ENCODE data around the gene PLXNA2. TPM values are rescaled to one million over a fixed set of nuclear protein-coding genes. Genes with fewer than 3 reads are reported as not detected.

The PLXNA2 gene
- total RNA-seq, 4 donors from 2014 or later: 12.2 to 45.7 (median 21.8) TPM

DNA sequence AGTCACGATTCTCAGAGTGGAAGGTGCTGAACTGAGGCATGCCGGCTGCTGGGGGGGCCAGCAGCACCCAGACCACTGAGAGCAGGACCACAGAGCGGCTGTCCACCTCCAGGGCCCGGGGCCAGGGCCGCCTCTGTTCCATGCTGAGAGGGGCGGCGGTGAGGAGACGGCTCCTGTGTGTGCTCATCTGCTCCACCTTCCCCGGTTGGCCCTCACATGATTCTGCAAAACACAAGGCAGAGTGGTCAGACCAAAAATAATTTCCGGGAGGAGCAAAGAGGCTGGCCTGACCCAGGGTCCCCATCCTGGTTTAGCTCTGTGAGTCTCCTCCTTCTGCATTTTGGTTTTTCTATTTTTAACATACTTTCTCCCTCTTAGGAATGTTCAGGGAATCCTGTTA is 26.4 kb downstream of the PLXNA2 start:
- Histone ChIP-seq H3K4me3 (replicated peaks in 1 of 3) (no peak overlapping the region), H3K27me3 (no peaks in the 10 kb centered on the region), H3K9me3 (no peaks in the 10 kb centered on the region), H3K4me1 (peaks cover 36 to 52% of the 10 kb centered on the region in 2 donors), H3K36me3 (peaks cover 11 to 14% of the 10 kb centered on the region in 2 donors), H3K27ac (peak overlapping the region in 1 of 3 donors; percentile 82)
- DNase-seq: no peak
- TF ChIP-seq POLR2A (IDR thresholded peaks at IDR 0.05): no peak
- TF ChIP-seq, protein P1, sequence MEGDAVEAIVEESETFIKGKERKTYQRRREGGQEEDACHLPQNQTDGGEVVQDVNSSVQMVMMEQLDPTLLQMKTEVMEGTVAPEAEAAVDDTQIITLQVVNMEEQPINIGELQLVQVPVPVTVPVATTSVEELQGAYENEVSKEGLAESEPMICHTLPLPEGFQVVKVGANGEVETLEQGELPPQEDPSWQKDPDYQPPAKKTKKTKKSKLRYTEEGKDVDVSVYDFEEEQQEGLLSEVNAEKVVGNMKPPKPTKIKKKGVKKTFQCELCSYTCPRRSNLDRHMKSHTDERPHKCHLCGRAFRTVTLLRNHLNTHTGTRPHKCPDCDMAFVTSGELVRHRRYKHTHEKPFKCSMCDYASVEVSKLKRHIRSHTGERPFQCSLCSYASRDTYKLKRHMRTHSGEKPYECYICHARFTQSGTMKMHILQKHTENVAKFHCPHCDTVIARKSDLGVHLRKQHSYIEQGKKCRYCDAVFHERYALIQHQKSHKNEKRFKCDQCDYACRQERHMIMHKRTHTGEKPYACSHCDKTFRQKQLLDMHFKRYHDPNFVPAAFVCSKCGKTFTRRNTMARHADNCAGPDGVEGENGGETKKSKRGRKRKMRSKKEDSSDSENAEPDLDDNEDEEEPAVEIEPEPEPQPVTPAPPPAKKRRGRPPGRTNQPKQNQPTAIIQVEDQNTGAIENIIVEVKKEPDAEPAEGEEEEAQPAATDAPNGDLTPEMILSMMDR (IDR thresholded peaks at IDR 0.05): no peak
- intact Hi-C loops (cut with DNase I): no loop called here
- WGBS, 2 donors: 70 to 79% methylated on average over 10 of the region's 10 CpGs

DNA sequence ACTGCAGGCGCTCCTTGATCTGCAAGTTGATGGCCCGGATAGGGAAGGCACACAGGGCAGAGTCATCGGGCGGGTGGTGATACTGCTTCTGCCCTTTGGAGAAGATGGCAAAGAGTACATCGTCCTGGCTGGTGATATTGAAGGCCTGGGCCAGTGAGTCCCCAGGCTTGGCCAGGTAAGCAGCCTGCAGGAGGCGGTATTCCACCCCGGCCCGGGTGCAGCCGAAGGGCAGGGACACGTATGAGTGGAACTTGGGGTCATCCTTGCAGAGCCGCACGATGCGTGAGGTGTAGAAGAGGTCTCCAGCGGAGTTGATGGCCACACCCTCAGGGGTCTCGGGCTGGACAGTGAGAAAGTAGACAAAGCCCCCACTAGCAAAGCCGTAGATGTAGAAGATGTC is 27.4 kb downstream of the PLXNA2 start:
- intact Hi-C loops (cut with DNase I): no loop called here
- DNase-seq: no peak
- H3K4me1 ChIP-seq: peaks cover 35 to 53% of the 10 kb centered on the region in 2 donors
- H3K9me3 ChIP-seq: no peaks in the 10 kb centered on the region
- no peak for TF ChIP-seq POLR2A (IDR thresholded peaks at IDR 0.05)
- TF ChIP-seq, protein P1 (IDR thresholded peaks at IDR 0.05): no peak
- H3K27ac ChIP-seq: no peak overlapping the region
- no peaks in the 10 kb centered on the region for H3K27me3 ChIP-seq
- H3K4me3 ChIP-seq (replicated peaks in 1 of 3): no peak overlapping the region
- H3K36me3 ChIP-seq: peaks cover 11 to 14% of the 10 kb centered on the region in 2 donors
- 94 to 98% methylated on average over 11 to 13 of the region's 16 CpGs for WGBS, 2 donors

DNA sequence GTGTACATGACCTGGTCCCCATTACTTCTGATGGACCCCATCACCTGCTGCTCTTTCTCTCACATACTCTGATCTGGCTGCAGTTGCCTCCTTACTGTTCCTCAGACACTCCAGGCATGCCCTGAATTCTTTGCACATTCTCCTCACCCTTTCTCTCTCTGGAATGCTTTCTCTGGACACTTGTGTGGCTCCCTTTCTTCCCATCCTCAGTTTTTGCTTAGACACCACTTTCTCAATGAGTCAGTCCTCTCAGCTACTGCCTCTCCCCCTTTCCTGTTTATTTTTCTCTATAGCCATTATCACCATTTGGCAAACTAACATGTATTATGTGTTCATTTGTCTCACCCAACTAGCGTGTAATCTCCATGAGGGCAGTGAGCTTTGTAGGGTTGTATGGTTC is 28.1 kb downstream of the PLXNA2 start:
- 83 to 84% methylated on average over 1 of the region's 1 CpG for WGBS, 2 donors
- no peak overlapping the region for H3K27ac ChIP-seq
- no peak for DNase-seq
- H3K4me1 ChIP-seq: peaks cover 31 to 47% of the 10 kb centered on the region in 2 donors
- no peak overlapping the region for H3K4me3 ChIP-seq (replicated peaks in 1 of 3)
- intact Hi-C loops (cut with DNase I): no loop called here
- peaks cover 11 to 14% of the 10 kb centered on the region in 2 donors for H3K36me3 ChIP-seq
- no peak for TF ChIP-seq POLR2A (IDR thresholded peaks at IDR 0.05)
- TF ChIP-seq, protein P1 (IDR thresholded peaks at IDR 0.05): no peak
- no peaks in the 10 kb centered on the region for H3K27me3 ChIP-seq
- H3K9me3 ChIP-seq: no peaks in the 10 kb centered on the region

DNA sequence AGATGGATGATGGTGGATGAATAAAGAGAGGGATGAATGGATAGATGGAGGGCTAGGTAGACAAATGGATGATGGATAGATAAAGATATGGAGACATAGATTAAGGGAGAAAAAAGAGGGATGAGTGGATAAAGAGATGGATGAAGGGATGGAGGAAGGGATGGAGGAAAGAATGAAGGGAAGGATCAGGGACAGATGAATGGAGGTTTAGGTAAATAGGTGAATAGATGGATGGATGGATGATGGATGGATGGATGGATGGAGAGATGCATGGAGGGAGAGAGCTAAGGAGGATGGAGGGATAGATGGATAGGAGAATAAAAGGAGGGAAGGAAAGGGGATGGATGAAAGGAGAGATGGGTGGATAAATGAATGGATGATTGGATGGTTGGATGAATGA is 28.8 kb downstream of the PLXNA2 start:
- Histone ChIP-seq H3K36me3 (peaks cover 11 to 14% of the 10 kb centered on the region in 2 donors), H3K27ac (no peak overlapping the region), H3K9me3 (no peaks in the 10 kb centered on the region), H3K27me3 (no peaks in the 10 kb centered on the region), H3K4me1 (peaks cover 24 to 40% of the 10 kb centered on the region in 2 donors), H3K4me3 (replicated peaks in 1 of 3) (no peak overlapping the region)
- intact Hi-C loops (cut with DNase I): no loop called here
- DNase-seq: no peak
- TF ChIP-seq POLR2A (IDR thresholded peaks at IDR 0.05): no peak
- TF ChIP-seq, protein P1 (IDR thresholded peaks at IDR 0.05): no peak

DNA sequence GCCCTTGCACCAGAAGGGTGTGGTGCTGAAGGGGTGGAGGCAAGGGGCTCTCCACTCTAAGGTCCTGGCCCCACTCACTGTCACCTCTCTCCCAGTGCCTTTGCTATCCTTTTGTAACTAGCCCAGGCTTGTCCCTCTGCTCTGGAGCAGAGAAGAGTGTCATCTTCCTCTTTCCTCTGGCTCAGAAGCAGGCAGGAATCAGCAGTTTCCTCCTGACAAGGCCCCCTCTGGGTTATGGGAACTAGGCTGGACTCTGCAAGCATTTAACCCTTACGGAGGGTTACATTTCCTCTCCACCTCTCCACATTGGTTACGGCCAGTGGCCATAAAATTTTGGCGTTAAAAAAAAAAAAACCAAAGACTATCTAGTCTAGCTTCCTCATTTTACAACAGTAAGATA is 30.4 kb downstream of the PLXNA2 start:
- Histone ChIP-seq H3K4me3 (replicated peaks in 1 of 3) (no peak overlapping the region), H3K4me1 (peaks cover 20 to 35% of the 10 kb centered on the region in 2 donors), H3K36me3 (peaks cover 11 to 14% of the 10 kb centered on the region in 2 donors), H3K27ac (peak overlapping the region in 1 of 3 donors; percentile 53), H3K27me3 (no peaks in the 10 kb centered on the region), H3K9me3 (no peaks in the 10 kb centered on the region)
- intact Hi-C loops (cut with DNase I): no loop called here
- TF ChIP-seq, protein P1 (IDR thresholded peaks at IDR 0.05): no peak
- TF ChIP-seq POLR2A (IDR thresholded peaks at IDR 0.05): no peak
- no peak for DNase-seq
- 57 to 77% methylated on average over 3 of the region's 3 CpGs for WGBS, 2 donors
